Cardiac septum (tissue), 1 donor: ENCODE measurements around the gene FLVCR1. TPM values are rescaled to one million over a fixed set of nuclear protein-coding genes. Genes with fewer than 3 reads are reported as not detected.

Experiments
- DNase-seq: peaks from one replicate; pipeline ENCODE4 v3.0.0-alpha.2; 2020; ENCODE audit warnings: low spot score
- intact Hi-C: fragments of 100-400 bp; cut with DNase I; formaldehyde crosslinking; loops from one replicate; pipeline ENCODE4 v1.14.0; 2022
- total RNA-seq: library from RNA; stranded (reverse); fragmentation: NEBNext Ultra II Directional; extraction: Animal tissue kit (Norgen Biotek cat#: 25700); gene quantifications from one replicate; pipeline ENCODE4 v1.2.1, GENCODE V29; 2021
- donor health status: DM: no; HTN: no; CAD: no.

Gene FLVCR1
- total RNA-seq, 1 donor from 2014 or later: 1.7 TPM

DNA sequence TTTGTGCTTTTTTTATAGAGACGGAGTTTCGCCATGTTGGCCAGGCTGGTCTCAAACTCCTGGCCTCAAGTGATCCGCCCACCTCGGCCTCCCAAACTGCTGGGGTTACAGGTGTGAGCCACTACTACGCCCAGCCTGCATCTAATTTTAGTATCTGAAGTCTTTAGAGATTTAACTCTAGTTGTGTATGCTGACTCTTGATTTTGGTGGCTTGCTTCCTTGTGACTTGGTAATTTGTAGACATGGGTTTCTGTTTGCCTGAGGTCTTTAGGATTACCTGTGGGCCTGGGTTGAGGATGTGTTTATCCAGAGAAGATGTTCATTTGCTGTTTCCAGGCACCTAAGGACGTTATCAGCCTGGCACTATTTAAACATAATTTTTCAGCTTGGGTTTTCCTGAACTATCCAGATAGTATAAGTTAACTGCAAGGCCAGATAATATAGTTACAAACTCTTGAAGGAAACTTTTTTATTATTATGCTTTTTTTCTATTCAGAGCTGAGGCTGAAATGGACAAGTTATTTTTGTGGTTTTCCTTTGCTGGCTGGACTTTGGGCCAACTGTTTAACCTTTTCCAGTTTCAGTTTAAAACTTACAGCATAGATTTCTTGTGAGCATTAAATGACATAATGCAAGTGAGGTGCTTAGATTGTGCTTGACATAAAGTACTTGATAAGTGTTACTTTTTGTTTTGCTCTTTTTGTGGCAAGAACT, 84.8 kb downstream of the FLVCR1 start:
- intact Hi-C loops: no loop called here
- DNase-seq: no peak

DNA sequence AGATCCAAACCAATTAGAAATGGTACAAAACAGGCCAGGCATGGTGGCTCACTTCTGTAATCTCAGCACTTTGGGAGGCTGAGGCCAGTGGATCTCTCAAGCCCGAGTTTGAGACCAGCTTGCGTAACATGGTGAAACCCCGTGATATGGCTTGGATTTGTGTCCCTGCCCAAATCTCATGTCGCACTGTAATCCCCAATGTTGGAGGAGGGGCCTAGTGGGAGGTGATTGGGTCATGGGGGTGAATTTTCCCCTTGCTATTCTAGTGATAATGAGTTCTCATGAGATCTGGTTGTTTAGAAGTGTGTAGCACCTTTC, 85.3 kb downstream of the FLVCR1 start:
- no peak for DNase-seq
- intact Hi-C loops: no loop called here

DNA sequence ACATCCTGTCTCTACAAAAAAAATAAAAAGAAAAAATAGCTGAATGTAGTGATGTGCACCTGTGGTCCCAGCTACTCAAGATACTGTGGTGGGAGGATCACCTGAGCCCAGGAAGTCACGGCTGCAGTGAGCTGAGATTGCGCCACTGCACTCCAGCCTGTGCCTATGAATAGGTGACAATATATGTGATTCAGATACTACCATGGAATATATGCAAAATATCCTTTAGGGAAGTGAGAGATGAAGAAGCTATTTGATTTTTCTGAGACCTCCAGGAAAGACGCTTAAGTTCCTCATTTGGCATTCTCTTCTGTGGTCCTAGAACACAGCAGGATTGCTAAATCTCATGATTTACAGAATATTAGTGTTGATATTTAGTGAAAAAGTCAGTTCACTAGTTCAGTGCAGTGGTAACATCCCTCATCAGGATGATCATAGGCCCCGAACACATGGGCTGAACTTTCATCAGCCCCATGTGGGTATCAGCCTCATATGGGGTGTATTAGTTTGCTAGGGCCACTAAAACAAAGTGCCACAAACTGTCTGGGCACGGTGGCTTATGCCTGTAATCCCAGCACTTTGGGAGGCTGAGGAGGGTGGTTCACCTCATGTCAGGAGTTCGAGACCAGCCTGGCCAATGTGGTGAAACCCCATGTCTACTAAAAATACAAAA, 86.3 kb downstream of the FLVCR1 start:
- DNase-seq: no peak
- intact Hi-C loops: no loop called here

DNA sequence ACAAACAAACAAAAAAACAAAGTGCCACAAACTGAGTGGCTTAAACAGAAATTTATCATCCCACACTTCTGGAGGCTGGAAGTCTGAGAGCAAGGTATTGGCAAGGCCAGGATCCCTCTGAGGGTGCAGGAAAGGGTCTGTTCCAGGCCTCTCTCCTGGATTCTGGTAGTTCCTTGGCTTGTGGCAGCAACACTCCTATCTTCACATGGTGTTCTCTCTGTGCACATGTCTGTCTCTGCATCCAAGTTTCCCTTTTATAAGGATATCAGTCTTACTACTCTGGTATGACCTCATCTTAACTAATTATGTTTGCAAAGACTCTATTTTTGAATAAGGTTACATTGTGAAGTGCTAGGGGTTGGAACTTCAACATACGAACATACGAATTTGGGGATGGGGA, 87.0 kb downstream of the FLVCR1 start:
- no peak for DNase-seq
- intact Hi-C loops: no loop called here

DNA sequence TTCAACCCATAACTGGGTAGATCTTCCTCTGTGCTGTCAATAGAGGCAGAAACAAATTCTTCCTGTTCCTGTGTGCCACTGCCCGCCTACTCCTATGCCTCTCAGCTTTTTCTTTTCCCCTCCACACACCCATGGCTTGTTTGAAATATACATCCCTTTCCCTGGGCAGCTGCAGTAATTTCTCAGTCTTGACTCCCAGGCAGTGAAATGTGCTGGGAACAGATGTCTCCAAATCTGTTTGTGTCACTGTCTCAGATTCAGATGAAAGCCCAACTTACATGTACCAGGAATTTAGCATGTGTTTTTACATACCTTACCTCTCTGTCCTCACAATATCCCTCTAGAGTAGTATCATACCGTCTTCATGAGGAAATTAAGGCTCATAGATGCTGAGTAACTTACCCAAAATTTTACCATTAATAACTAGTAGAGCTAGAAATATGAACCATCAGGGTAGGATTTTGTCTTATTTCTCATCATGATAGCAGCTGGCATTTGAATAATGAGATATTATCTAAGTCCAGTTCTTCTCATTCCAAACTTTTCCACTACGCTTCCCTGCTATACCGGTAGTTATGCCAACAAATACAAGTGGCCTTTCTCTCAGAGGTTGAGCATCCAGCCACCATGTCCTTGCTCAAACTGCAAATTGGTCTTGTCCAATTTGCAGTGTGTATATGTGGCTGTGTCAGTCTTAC, 87.5 kb downstream of the FLVCR1 start:
- no peak for DNase-seq
- intact Hi-C loops: no loop called here

DNA sequence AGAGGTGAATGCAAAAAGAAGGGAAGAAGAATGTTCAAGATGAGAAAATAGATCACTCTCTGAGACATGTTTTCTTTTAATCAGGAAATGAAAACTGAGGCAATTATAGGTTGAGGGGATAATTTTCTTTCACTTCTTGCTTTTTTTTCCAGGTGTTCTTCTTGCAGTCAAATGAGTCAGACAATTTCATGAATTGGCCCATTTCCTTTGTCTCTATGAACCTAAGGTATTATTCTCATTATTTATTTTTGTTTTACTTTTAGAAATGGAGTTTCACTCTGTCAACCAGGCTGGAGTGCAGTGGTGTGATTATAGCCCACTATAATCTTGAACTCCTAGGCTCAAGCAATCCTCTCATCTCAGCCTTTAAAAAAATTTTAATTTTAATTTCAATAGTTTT, 88.8 kb downstream of the FLVCR1 start:
- DNase-seq: no peak
- intact Hi-C loops: no loop called here

Other genes with a start within 250 kb of the FLVCR1 start
- 16.2 TPM for gene ATF3, start 249.5 kb upstream of the FLVCR1 start, total RNA-seq
- 1.9 TPM for gene BATF3, start 158.4 kb upstream of the FLVCR1 start, total RNA-seq
- 27.0 TPM for gene NSL1, start 66.5 kb upstream of the FLVCR1 start, total RNA-seq
- 22.4 TPM for gene TATDN3, start 66.4 kb upstream of the FLVCR1 start, total RNA-seq
- gene SPATA45, start 10.6 kb upstream of the FLVCR1 start, total RNA-seq: not detected
- gene VASH2, start 92.3 kb downstream of the FLVCR1 start, total RNA-seq: 0.38 TPM
- gene ANGEL2, start 157.6 kb downstream of the FLVCR1 start, total RNA-seq: 17.8 TPM
- gene RPS6KC1, start 193.0 kb downstream of the FLVCR1 start, total RNA-seq: 12.7 TPM